Measurements from ENCODE around the gene FBP1.

GRCh38 chr9:94568250-94568889 lies 70.9 kb downstream of the FBP1 start:
- TF ChIP-seq EZH2 (IDR thresholded peaks at IDR 0.05): no peak
- TF ChIP-seq POLR2AphosphoS5 (IDR thresholded peaks at IDR 0.05; ENCODE audit: borderline replicate concordance, low read depth, low read length): no peak

All from SK-N-MC (cell line).